Transverse colon (tissue), 3 donors: ENCODE measurements around the gene MDFI.

Source experiments
- CTCF ChIP-seq, 5 experiments: fragments of 200-600 bp in 3 of 5; fragments of 450-650 bp in 2 of 5; sonication (generic) in 3 of 5; IDR thresholded peaks; 1 replicate in 2 of 5; 2 replicates in 3 of 5; pipeline ENCODE4 v1.5.1; 2016 to 2017; ENCODE audit warnings: antibody characterized with exemption in 5 of 5, inconsistent platforms in 3 of 5, mild to moderate bottlenecking in 2 of 5, moderate library complexity in 1 of 5
- EP300 ChIP-seq: sonication (generic); formaldehyde crosslinking; IDR thresholded peaks from one replicate; pipeline ENCODE4 v1.6.1; 2017; ENCODE audit warnings: antibody characterized with exemption, low read depth

- TF ChIP-seq CTCF (IDR thresholded peaks at IDR 0.05) (no peak), EP300 (no peak)
Measured at GRCh38 chr6:41636833-41637193, 1.5 kb upstream of the MDFI start.
